WTC11 (cell line): ENCODE measurements around the gene SNAPC5. TPM values are rescaled to one million over a fixed set of nuclear protein-coding genes. Genes with fewer than 3 reads are reported as not detected.

Source experiments
- ATAC-seq: fragments of 200-7000 bp; cut with Tn5 transposase; 2 replicates; pipeline ENCODE4 v1.10.0; 2021; ENCODE audit warnings: mild to moderate bottlenecking, moderate library complexity
- Bru-seq: library from RNA; stranded (reverse); fragments of 400-500 nt; gene quantifications from one replicate; lab custom pipeline; 2021; lab: Mats Ljungman, UMichigan
- CTCF ChIA-PET: fragments of 300-600 bp; sonication (Branson Sonifier 250); formaldehyde crosslinking; loops from one replicate; lab custom pipeline; 2021; ENCODE audit warnings: antibody characterized with exemption; lab: Charles Lee
- POLR2A ChIA-PET: fragments of 350-600 bp; sonication (Branson Sonifier 250); formaldehyde crosslinking; loops from one replicate; lab custom pipeline; 2021; ENCODE audit warnings: antibody characterized with exemption; lab: Charles Lee
- DNase-seq: peaks from one replicate; pipeline ENCODE4 v3.0.0; 2021; ENCODE audit warnings: low spot score
- H3K27ac Mint-ChIP-seq: 2 replicates; pipeline ENCODE4 v1.8.0; 2021; ENCODE audit warnings: mixed read lengths
- H3K27me3 Mint-ChIP-seq: 2 replicates; pipeline ENCODE4 v1.8.0; 2021; ENCODE audit warnings: low read depth, mild to moderate bottlenecking, moderate library complexity, mixed read lengths
- H3K36me3 Mint-ChIP-seq: 2 replicates; pipeline ENCODE4 v1.8.0; 2021; ENCODE audit warnings: mixed read lengths
- H3K4me1 Mint-ChIP-seq: 2 replicates; pipeline ENCODE4 v1.8.0; 2022; ENCODE audit warnings: mixed read lengths
- H3K4me3 Mint-ChIP-seq: 2 replicates; pipeline ENCODE4 v1.8.0; 2021; ENCODE audit warnings: mild to moderate bottlenecking, moderate library complexity, mixed read lengths
- H3K9me3 Mint-ChIP-seq: 2 replicates; pipeline ENCODE4 v1.8.0; 2021; ENCODE audit warnings: mixed read lengths
- ATF1 ChIP-seq: sonication (generic); formaldehyde crosslinking; IDR thresholded peaks from 2 replicates; pipeline ENCODE4 v1.8.1; 2023; ENCODE audit warnings: mild to moderate bottlenecking, moderate library complexity, missing genetic modification reagents
- CBFB ChIP-seq: sonication (generic); formaldehyde crosslinking; IDR thresholded peaks from 2 replicates; pipeline ENCODE4 v1.8.1; 2022; ENCODE audit warnings: mild to moderate bottlenecking, low read depth, missing genetic modification reagents
- EMX1 ChIP-seq: fragments of 250-450 bp; sonication (Bioruptor Pico); IDR thresholded peaks from 2 replicates; pipeline ENCODE4 v1.8.0; 2021; ENCODE audit warnings: mild to moderate bottlenecking
- ESRRA ChIP-seq: sonication (generic); formaldehyde crosslinking; IDR thresholded peaks from 2 replicates; pipeline ENCODE4 v1.8.1; 2022; ENCODE audit warnings: mild to moderate bottlenecking, missing genetic modification reagents, borderline replicate concordance
- KAT7 ChIP-seq: sonication (generic); formaldehyde crosslinking; IDR thresholded peaks from 2 replicates; pipeline ENCODE4 v1.8.1; 2023; ENCODE audit warnings: missing genetic modification reagents, mild to moderate bottlenecking, borderline replicate concordance
- MXD4 ChIP-seq: fragments of 250-450 bp; sonication (Bioruptor Pico); IDR thresholded peaks from 2 replicates; pipeline ENCODE4 v1.8.0; 2021; ENCODE audit warnings: mild to moderate bottlenecking, moderate library complexity, borderline replicate concordance
- NFE2L1 ChIP-seq: sonication (generic); formaldehyde crosslinking; IDR thresholded peaks from 2 replicates; pipeline ENCODE4 v1.8.1; 2023; ENCODE audit warnings: missing genetic modification reagents
- NFYB ChIP-seq: sonication (generic); formaldehyde crosslinking; conservative IDR thresholded peaks from 2 replicates; pipeline ENCODE4 v1.8.0; 2022; ENCODE audit warnings: low read depth, missing genetic modification reagents
- RORB ChIP-seq: fragments of 250-450 bp; sonication (Bioruptor Pico); IDR thresholded peaks from 2 replicates; pipeline ENCODE4 v1.9.0; 2021; ENCODE audit warnings: mild to moderate bottlenecking
- TEAD1 ChIP-seq: sonication (generic); formaldehyde crosslinking; IDR thresholded peaks from 2 replicates; pipeline ENCODE4 v1.8.0; 2022; ENCODE audit warnings: mild to moderate bottlenecking, missing genetic modification reagents
- ZNF121 ChIP-seq: sonication (generic); formaldehyde crosslinking; IDR thresholded peaks from 2 replicates; pipeline ENCODE4 v1.8.0; 2023; ENCODE audit warnings: missing genetic modification reagents
- ZNF263 ChIP-seq: sonication (generic); formaldehyde crosslinking; IDR thresholded peaks from 2 replicates; pipeline ENCODE4 v1.8.1; 2022; ENCODE audit warnings: low read depth, mild to moderate bottlenecking, moderate library complexity, missing genetic modification reagents
- ZNF317 ChIP-seq: sonication (generic); formaldehyde crosslinking; IDR thresholded peaks from 2 replicates; pipeline ENCODE4 v1.8.1; 2023; ENCODE audit warnings: low read depth, mild to moderate bottlenecking, moderate library complexity, missing genetic modification reagents, borderline replicate concordance
- ZNF396 ChIP-seq: fragments of 250-450 bp; sonication (Bioruptor Pico); IDR thresholded peaks from 2 replicates; pipeline ENCODE4 v1.8.0; 2021; ENCODE audit warnings: mild to moderate bottlenecking, moderate library complexity, borderline replicate concordance
- ZNF423 ChIP-seq: fragments of 250-450 bp; sonication (Bioruptor Pico); IDR thresholded peaks from 2 replicates; pipeline ENCODE4 v2.1.2; 2022; ENCODE audit warnings: mild to moderate bottlenecking, moderate library complexity
- ZNF671 ChIP-seq: fragments of 250-450 bp; sonication (Bioruptor Pico); IDR thresholded peaks from 2 replicates; pipeline ENCODE4 v1.8.0; 2021; ENCODE audit warnings: mild to moderate bottlenecking
- long read RNA-seq, 3 experiments: library from RNA in 1 of 3; library from capped mRNA in 1 of 3; library from polyadenylated mRNA in 1 of 3; unstranded in 2 of 3; stranded (forward) in 1 of 3; transcript quantifications; one replicate each; pipeline ENCODE4 v2.0.0, GENCODE V29; 2021
- total RNA-seq: library from RNA; stranded (reverse); gene quantifications from 3 replicates; pipeline ENCODE4 v1.2.3, GENCODE V29; 2021
- TF ChIP-seq, protein P1 (sequence below): sonication (generic); formaldehyde crosslinking; IDR thresholded peaks from 2 replicates; pipeline ENCODE4 v1.8.1; 2023; ENCODE audit warnings: mild to moderate bottlenecking, missing genetic modification reagents, borderline replicate concordance
- TF ChIP-seq, protein P2 (sequence below): fragments of 250-450 bp; sonication (Bioruptor Pico); IDR thresholded peaks from 2 replicates; pipeline ENCODE4 v1.9.0; 2021; ENCODE audit warnings: mild to moderate bottlenecking
- TF ChIP-seq, protein P3 (sequence below): sonication (generic); formaldehyde crosslinking; conservative IDR thresholded peaks from 2 replicates; pipeline ENCODE4 v1.8.1; 2022; ENCODE audit warnings: mild to moderate bottlenecking, missing genetic modification reagents
- TF ChIP-seq, protein P4 (sequence below): sonication (generic); formaldehyde crosslinking; IDR thresholded peaks from 2 replicates; pipeline ENCODE4 v1.8.1; 2022; ENCODE audit warnings: mild to moderate bottlenecking, moderate library complexity, missing genetic modification reagents
- TF ChIP-seq, protein P5 (sequence below): fragments of 250-450 bp; sonication (Bioruptor Pico); IDR thresholded peaks from 2 replicates; pipeline ENCODE4 v2.1.2; 2022; ENCODE audit warnings: mild to moderate bottlenecking, moderate library complexity

Gene SNAPC5, protein sequence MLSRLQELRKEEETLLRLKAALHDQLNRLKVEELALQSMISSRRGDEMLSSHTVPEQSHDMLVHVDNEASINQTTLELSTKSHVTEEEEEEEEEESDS
- total RNA-seq (21.1 to 28.7 TPM (median 24.0 TPM) in 3 replicates), Bru-seq, nascent RNA (percentile 91 among the genes with signal in this experiment)
- long read RNA-seq, experiment 1, transcript SNAPC5-205 (4 exons, 920 nt) = minor isoform, 10 of 71 reads
- long read RNA-seq, experiment 1, transcript SNAPC5-201 (2 exons, 794 nt) = minor isoform, 10 of 71 reads
- long read RNA-seq, experiment 1, transcript SNAPC5-202 (3 exons, 1,002 nt) = major isoform, 43 of 71 reads
- long read RNA-seq, experiment 1, partial matches to known transcripts = 0 of 71 reads
- long read RNA-seq, experiment 1, other reads (novel, unspliced or antisense) = 5 of 71 reads
- long read RNA-seq, experiment 2, transcript SNAPC5-202 (3 exons, 1,002 nt) = major isoform, 27 of 45 reads
- long read RNA-seq, experiment 2, partial matches to known transcripts = 2 of 45 reads
- long read RNA-seq, experiment 2, other reads (novel, unspliced or antisense) = 11 of 45 reads
- long read RNA-seq, experiment 3, transcript SNAPC5-205 (4 exons, 920 nt) = minor isoform, 5 of 93 reads
- long read RNA-seq, experiment 3, transcript SNAPC5-201 (2 exons, 794 nt) = minor isoform, 13 of 93 reads
- long read RNA-seq, experiment 3, transcript SNAPC5-202 (3 exons, 1,002 nt) = major isoform, 65 of 93 reads
- long read RNA-seq, experiment 3, partial matches to known transcripts = 0 of 93 reads
- long read RNA-seq, experiment 3, other reads (novel, unspliced or antisense) = 6 of 93 reads

DNA sequence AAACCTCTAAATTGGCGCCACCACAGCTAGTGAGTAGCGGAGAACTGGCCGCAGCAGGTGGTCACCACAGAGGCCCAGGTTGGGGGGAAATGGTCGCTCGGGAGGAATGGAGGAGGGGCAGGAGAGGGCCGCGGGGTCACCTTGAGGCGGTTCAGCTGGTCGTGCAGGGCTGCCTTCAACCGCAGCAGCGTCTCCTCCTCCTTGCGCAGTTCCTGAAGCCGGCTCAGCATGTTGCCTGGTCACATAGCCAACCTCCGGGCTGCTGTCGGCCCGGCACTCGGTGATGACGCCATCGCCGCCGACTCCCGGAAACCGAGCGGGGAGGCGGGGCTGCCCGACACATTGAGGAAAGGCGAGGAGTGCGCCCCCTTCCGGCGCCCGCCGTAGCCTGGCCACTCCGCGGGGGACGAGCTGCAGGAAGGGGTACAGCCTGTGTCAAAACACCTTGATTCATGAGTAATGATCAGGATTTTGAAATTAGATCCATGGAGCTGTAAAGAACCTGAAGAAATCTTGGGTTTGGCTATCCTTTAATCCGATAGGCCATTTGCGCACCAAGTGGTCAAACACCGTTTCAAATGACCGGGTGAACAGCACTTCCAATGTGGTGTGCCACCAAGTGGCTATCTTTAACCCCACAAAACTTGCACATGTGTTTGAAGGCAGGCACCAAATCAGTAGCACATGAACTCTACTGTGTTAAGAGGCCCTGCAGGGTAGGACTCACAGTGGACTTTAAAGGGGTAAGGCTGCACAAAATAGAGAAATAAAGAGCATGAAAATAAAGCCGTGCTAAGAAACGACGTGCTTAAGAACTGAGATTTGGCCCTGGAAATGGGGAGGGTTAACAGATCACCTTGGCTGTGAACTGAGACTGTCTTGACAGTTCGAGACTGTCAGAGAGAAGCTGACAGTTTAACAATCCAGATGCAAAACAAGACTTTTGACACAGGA lies at the start of gene SNAPC5:
SNAPC5 (minus strand) TSS at position 261 of the 954 bp plus-strand sequence; CDS start at position 230, 31 bp downstream.
- CTCF ChIA-PET = interaction anchor here (0.5 to 4.2 kb wide), 31 partner anchors 8 to 1774 kb away, joined by 3 to 50 read pairs (median 4); partner anchors contain the start of genes DIS3L, LCTL, MAP2K1 and ZWILCH
- Mint-ChIP-seq H3K4me3 (peak within 1 kb of the TSS; percentile 90), H3K36me3 (peaks cover 73% of the 10 kb centered on the region), H3K27ac (peak within 1 kb of the TSS; percentile 99), H3K27me3 (no peaks in the 10 kb centered on the region), H3K9me3 (no peaks in the 10 kb centered on the region), H3K4me1 (peaks cover 21% of the 10 kb centered on the region)
- DNase-seq (peak; percentile 99), ATAC-seq (peak; percentile 83)
- POLR2A ChIA-PET = interaction anchor here (0.6 to 2.6 kb wide), 7 partner anchors 8 to 203 kb away, joined by 3 to 7 read pairs (median 3); partner anchors contain the start of gene MAP2K1
- TF ChIP-seq, protein P1, sequence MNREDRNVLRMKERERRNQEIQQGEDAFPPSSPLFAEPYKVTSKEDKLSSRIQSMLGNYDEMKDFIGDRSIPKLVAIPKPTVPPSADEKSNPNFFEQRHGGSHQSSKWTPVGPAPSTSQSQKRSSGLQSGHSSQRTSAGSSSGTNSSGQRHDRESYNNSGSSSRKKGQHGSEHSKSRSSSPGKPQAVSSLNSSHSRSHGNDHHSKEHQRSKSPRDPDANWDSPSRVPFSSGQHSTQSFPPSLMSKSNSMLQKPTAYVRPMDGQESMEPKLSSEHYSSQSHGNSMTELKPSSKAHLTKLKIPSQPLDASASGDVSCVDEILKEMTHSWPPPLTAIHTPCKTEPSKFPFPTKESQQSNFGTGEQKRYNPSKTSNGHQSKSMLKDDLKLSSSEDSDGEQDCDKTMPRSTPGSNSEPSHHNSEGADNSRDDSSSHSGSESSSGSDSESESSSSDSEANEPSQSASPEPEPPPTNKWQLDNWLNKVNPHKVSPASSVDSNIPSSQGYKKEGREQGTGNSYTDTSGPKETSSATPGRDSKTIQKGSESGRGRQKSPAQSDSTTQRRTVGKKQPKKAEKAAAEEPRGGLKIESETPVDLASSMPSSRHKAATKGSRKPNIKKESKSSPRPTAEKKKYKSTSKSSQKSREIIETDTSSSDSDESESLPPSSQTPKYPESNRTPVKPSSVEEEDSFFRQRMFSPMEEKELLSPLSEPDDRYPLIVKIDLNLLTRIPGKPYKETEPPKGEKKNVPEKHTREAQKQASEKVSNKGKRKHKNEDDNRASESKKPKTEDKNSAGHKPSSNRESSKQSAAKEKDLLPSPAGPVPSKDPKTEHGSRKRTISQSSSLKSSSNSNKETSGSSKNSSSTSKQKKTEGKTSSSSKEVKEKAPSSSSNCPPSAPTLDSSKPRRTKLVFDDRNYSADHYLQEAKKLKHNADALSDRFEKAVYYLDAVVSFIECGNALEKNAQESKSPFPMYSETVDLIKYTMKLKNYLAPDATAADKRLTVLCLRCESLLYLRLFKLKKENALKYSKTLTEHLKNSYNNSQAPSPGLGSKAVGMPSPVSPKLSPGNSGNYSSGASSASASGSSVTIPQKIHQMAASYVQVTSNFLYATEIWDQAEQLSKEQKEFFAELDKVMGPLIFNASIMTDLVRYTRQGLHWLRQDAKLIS (CRISPR knock-in tag) = peak; percentile 93; the same call in 1 of the 2 replicates
- TF ChIP-seq ZNF671 (CRISPR knock-in tag) (peak; percentile 94), ATF1 (peak; percentile 96; the same call in 1 of the 2 replicates), ZNF121 (CRISPR knock-in tag) (no peak), ZNF423 (CRISPR knock-in tag) (no peak), ESRRA (CRISPR knock-in tag) (peak; percentile 100), CBFB (CRISPR knock-in tag) (no peak), ZNF396 (CRISPR knock-in tag) (no peak), TEAD1 (CRISPR knock-in tag) (peak; percentile 92), MXD4 (no peak), ZNF263 (CRISPR knock-in tag) (no peak; the same call in 1 of the 2 replicates), RORB (no peak), ZNF317 (CRISPR knock-in tag) (0 out of 2 replicates have a peak, but pooled peaks have one; percentile 30), KAT7 (0 out of 2 replicates have a peak, but pooled peaks have one; percentile 95), EMX1 (CRISPR knock-in tag) (peak; percentile 98), NFYB (no peak; the same call in 1 of the 2 replicates), NFE2L1 (CRISPR knock-in tag) (no peak; the same call in 1 of the 2 replicates)
- TF ChIP-seq, protein P2, sequence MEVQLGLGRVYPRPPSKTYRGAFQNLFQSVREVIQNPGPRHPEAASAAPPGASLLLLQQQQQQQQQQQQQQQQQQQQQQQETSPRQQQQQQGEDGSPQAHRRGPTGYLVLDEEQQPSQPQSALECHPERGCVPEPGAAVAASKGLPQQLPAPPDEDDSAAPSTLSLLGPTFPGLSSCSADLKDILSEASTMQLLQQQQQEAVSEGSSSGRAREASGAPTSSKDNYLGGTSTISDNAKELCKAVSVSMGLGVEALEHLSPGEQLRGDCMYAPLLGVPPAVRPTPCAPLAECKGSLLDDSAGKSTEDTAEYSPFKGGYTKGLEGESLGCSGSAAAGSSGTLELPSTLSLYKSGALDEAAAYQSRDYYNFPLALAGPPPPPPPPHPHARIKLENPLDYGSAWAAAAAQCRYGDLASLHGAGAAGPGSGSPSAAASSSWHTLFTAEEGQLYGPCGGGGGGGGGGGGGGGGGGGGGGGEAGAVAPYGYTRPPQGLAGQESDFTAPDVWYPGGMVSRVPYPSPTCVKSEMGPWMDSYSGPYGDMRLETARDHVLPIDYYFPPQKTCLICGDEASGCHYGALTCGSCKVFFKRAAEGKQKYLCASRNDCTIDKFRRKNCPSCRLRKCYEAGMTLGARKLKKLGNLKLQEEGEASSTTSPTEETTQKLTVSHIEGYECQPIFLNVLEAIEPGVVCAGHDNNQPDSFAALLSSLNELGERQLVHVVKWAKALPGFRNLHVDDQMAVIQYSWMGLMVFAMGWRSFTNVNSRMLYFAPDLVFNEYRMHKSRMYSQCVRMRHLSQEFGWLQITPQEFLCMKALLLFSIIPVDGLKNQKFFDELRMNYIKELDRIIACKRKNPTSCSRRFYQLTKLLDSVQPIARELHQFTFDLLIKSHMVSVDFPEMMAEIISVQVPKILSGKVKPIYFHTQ = peak; percentile 93
- TF ChIP-seq, protein P3, sequence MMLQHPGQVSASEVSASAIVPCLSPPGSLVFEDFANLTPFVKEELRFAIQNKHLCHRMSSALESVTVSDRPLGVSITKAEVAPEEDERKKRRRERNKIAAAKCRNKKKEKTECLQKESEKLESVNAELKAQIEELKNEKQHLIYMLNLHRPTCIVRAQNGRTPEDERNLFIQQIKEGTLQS (CRISPR knock-in tag) = peak; percentile 79; the same call in 1 of the 2 replicates
- TF ChIP-seq, protein P4, sequence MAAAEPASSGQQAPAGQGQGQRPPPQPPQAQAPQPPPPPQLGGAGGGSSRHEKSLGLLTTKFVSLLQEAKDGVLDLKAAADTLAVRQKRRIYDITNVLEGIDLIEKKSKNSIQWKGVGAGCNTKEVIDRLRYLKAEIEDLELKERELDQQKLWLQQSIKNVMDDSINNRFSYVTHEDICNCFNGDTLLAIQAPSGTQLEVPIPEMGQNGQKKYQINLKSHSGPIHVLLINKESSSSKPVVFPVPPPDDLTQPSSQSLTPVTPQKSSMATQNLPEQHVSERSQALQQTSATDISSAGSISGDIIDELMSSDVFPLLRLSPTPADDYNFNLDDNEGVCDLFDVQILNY (CRISPR knock-in tag) = peak; percentile 43; the same call in 1 of the 2 replicates
- TF ChIP-seq, protein P5, sequence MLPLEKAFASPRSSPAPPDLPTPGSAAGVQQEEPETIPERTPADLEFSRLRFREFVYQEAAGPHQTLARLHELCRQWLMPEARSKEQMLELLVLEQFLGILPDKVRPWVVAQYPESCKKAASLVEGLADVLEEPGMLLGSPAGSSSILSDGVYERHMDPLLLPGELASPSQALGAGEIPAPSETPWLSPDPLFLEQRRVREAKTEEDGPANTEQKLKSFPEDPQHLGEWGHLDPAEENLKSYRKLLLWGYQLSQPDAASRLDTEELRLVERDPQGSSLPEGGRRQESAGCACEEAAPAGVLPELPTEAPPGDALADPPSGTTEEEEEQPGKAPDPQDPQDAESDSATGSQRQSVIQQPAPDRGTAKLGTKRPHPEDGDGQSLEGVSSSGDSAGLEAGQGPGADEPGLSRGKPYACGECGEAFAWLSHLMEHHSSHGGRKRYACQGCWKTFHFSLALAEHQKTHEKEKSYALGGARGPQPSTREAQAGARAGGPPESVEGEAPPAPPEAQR (CRISPR knock-in tag) = no peak
